H9 (cell line): Measurements from ENCODE around the gene SH2D1B. TPM values are rescaled to one million over a fixed set of nuclear protein-coding genes. Genes with fewer than 3 reads are reported as not detected.

Experiments
- DNase-seq: peaks from one replicate; pipeline ENCODE4 v3.0.0-alpha.2; 2017
- H2AFZ ChIP-seq: one replicate; pipeline ENCODE4 v1.6.1; 2013; ENCODE audit warnings: mild to moderate bottlenecking, low read length, control low read depth, moderate library complexity
- H2AK5ac ChIP-seq: 2 replicates; pipeline ENCODE4 v1.6.1; 2013; ENCODE audit warnings: low read length, control low read depth, mixed read lengths; ENCODE audit not compliant: insufficient read length
- H2BK120ac ChIP-seq: one replicate; pipeline ENCODE4 v1.6.1; 2013; ENCODE audit warnings: low read depth, mild to moderate bottlenecking, low read length, control low read depth, inconsistent platforms; ENCODE audit not compliant: poor library complexity, severe bottlenecking
- H2BK12ac ChIP-seq: 2 replicates; pipeline ENCODE4 v1.6.1; 2013; ENCODE audit warnings: low read length, control low read depth, mixed read lengths, low read depth; ENCODE audit not compliant: insufficient read length
- H2BK15ac ChIP-seq: 2 replicates; pipeline ENCODE4 v1.6.1; 2013; ENCODE audit warnings: low read depth, low read length, control low read depth
- H2BK20ac ChIP-seq: one replicate; pipeline ENCODE4 v1.6.1; 2013; ENCODE audit warnings: low read depth, mild to moderate bottlenecking, low read length, control low read depth, inconsistent platforms; ENCODE audit not compliant: poor library complexity, severe bottlenecking
- H2BK5ac ChIP-seq: 2 replicates; pipeline ENCODE4 v1.6.1; 2013; ENCODE audit warnings: low read length, control low read depth, mixed read lengths; ENCODE audit not compliant: insufficient read length
- H3K14ac ChIP-seq: 2 replicates; pipeline ENCODE4 v1.6.1; 2013; ENCODE audit warnings: low read length, control low read depth; ENCODE audit not compliant: insufficient read depth
- H3K18ac ChIP-seq: 2 replicates; pipeline ENCODE4 v1.6.1; 2013; ENCODE audit warnings: low read depth, mild to moderate bottlenecking, mixed read lengths, low read length, control low read depth; ENCODE audit not compliant: insufficient read length
- H3K23ac ChIP-seq: 2 replicates; pipeline ENCODE4 v1.6.1; 2013; ENCODE audit warnings: low read length, control low read depth, mixed read lengths, low read depth; ENCODE audit not compliant: insufficient read length
- H3K23me2 ChIP-seq: 2 replicates; pipeline ENCODE4 v1.6.1; 2013; ENCODE audit warnings: low read depth, mild to moderate bottlenecking, mixed read lengths, low read length, control low read depth; ENCODE audit not compliant: insufficient read length, poor library complexity, severe bottlenecking
- H3K27ac ChIP-seq: 2 replicates; pipeline ENCODE4 v1.5.1; 2013; ENCODE audit warnings: low read length, control low read depth, mixed read lengths, low read depth; ENCODE audit not compliant: insufficient read length
- H3K27me3 ChIP-seq: 2 replicates; pipeline ENCODE4 v1.6.1; 2013; ENCODE audit warnings: low read length, control low read depth, inconsistent platforms; ENCODE audit not compliant: insufficient read depth
- H3K4ac ChIP-seq: 2 replicates; pipeline ENCODE4 v1.6.1; 2013; ENCODE audit warnings: low read depth, mild to moderate bottlenecking, control low read depth, inconsistent platforms, low read length, moderate library complexity
- H3K4me1 ChIP-seq: 2 replicates; pipeline ENCODE4 v1.6.1; 2013; ENCODE audit warnings: low read length, control low read depth, inconsistent platforms; ENCODE audit not compliant: insufficient read depth
- H3K4me2 ChIP-seq: 2 replicates; pipeline ENCODE4 v1.6.1; 2013; ENCODE audit warnings: low read length, control low read depth, mixed read lengths; ENCODE audit not compliant: insufficient read length, insufficient read depth
- H3K56ac ChIP-seq: 2 replicates; pipeline ENCODE4 v1.6.1; 2013; ENCODE audit warnings: low read depth, mild to moderate bottlenecking, mixed read lengths, low read length, control low read depth; ENCODE audit not compliant: insufficient read length
- H3K79me1 ChIP-seq: 2 replicates; pipeline ENCODE4 v1.6.1; 2013; ENCODE audit warnings: low read depth, mild to moderate bottlenecking, moderate library complexity, low read length, control low read depth, inconsistent platforms; ENCODE audit not compliant: insufficient read depth, poor library complexity, severe bottlenecking
- H3K79me2 ChIP-seq: 2 replicates; pipeline ENCODE4 v1.6.1; 2013; ENCODE audit warnings: low read length, control low read depth, inconsistent platforms; ENCODE audit not compliant: insufficient read depth
- H3K9ac ChIP-seq: 2 replicates; pipeline ENCODE4 v1.6.1; 2013; ENCODE audit warnings: low read length, control low read depth, mixed read lengths; ENCODE audit not compliant: insufficient read length; ENCODE audit errors: extremely low read depth
- H3K9me3 ChIP-seq: one replicate; pipeline ENCODE4 v1.6.1; 2013; ENCODE audit warnings: low read depth, low read length, inconsistent platforms; ENCODE audit not compliant: control insufficient read depth
- H3T11ph ChIP-seq: one replicate; pipeline ENCODE4 v1.6.1; 2013; ENCODE audit warnings: mild to moderate bottlenecking, low read length, control low read depth, inconsistent platforms
- H4K20me1 ChIP-seq: one replicate; pipeline ENCODE4 v1.6.1; 2013; ENCODE audit not compliant: control insufficient read depth, insufficient read length, insufficient read depth
- H4K5ac ChIP-seq: 2 replicates; pipeline ENCODE4 v1.6.1; 2013; ENCODE audit warnings: low read depth, mild to moderate bottlenecking, mixed read lengths, low read length, control low read depth; ENCODE audit not compliant: insufficient read length
- H4K8ac ChIP-seq: replicated peaks from 2 replicates; pipeline ENCODE4 v1.6.1; 2013; ENCODE audit warnings: low read length, control low read depth, mixed read lengths, low read depth; ENCODE audit not compliant: insufficient read length
- H4K91ac ChIP-seq: 2 replicates; pipeline ENCODE4 v1.6.1; 2013; ENCODE audit warnings: low read depth, mild to moderate bottlenecking, moderate library complexity, mixed read lengths, low read length, control low read depth; ENCODE audit not compliant: insufficient read length
- H3K27ac Mint-ChIP-seq, 3 experiments: 2 replicates in 2 of 3; 3 replicates in 1 of 3; pipeline ENCODE4 v1.8.0; 2020 to 2021; ENCODE audit warnings: mixed read lengths in 3 of 3, mild to moderate bottlenecking in 1 of 3, moderate library complexity in 1 of 3
- H3K27me3 Mint-ChIP-seq: 2 replicates; pipeline ENCODE4 v1.8.0; 2021; ENCODE audit warnings: low read depth, mild to moderate bottlenecking, moderate library complexity, mixed read lengths
- H3K36me3 Mint-ChIP-seq, 3 experiments: 2 replicates in 2 of 3; 3 replicates in 1 of 3; pipeline ENCODE4 v1.8.0; 2020 to 2021; ENCODE audit warnings: low read depth in 3 of 3, mixed read lengths in 3 of 3; ENCODE audit not compliant: insufficient read depth in 1 of 3
- H3K4me1 Mint-ChIP-seq, 2 experiments: 2 replicates each; pipeline ENCODE4 v1.8.0; 2020; ENCODE audit warnings: mixed read lengths in 2 of 2
- H3K4me3 Mint-ChIP-seq, 2 experiments: 2 replicates in 1 of 2; 3 replicates in 1 of 2; pipeline ENCODE4 v1.8.0; 2020 to 2021; ENCODE audit warnings: mild to moderate bottlenecking in 2 of 2, mixed read lengths in 2 of 2, moderate library complexity in 1 of 2
- H3K9me3 Mint-ChIP-seq, 2 experiments: 2 replicates in 1 of 2; 3 replicates in 1 of 2; pipeline ENCODE4 v1.8.0; 2020; ENCODE audit warnings: mild to moderate bottlenecking in 2 of 2, mixed read lengths in 2 of 2, moderate library complexity in 1 of 2
- WGBS: extraction: QIAGEN DNeasy Blood & Tissue Kit; methylation state at CpG from one replicate; pipeline ENCODE4 v1.1.7; 2013; ENCODE audit warnings: missing lambda C conversion rate, low lambda C conversion rate, mixed read lengths; ENCODE audit not compliant: insufficient read length; ENCODE audit errors: extremely low coverage; 5-methylcytosine and 5-hydroxymethylcytosine counted together
- total RNA-seq: library from RNA; stranded (reverse); gene quantifications from 2 replicates; pipeline ENCODE4 v1.2.1, GENCODE V29; 2021
- TF ChIP-seq, protein P1 (sequence below): fragments of 200-600 bp; sonication (generic); conservative IDR thresholded peaks from 3 replicates; pipeline ENCODE4 v1.8.0; 2021; ENCODE audit warnings: antibody characterized with exemption, mild to moderate bottlenecking

Gene SH2D1B
- total RNA-seq, 1 experiment from 2014 or later, result not detected

GRCh38 chr1:162357681-162358266 lies 54.2 kb downstream of the SH2D1B start:
- H3K4me3 Mint-ChIP-seq, result no peak overlapping the region
- no peak overlapping the region for H3K18ac ChIP-seq
- H2BK20ac ChIP-seq, result no peak overlapping the region
- H3K36me3 Mint-ChIP-seq, result peaks cover 7 to 9% (median 9%) of the 10 kb centered on the region in 3 experiments; a peak in 5 of 7 replicates
- H4K8ac ChIP-seq, result no peak overlapping the region
- no peaks in the 10 kb centered on the region for H3K9me3 ChIP-seq
- H3K27ac Mint-ChIP-seq, result peak overlapping the region in 1 of 3 experiments; percentile 23; a peak in 2 of 7 replicates
- H4K5ac ChIP-seq, result no peak overlapping the region
- no peak overlapping the region for H3K4ac ChIP-seq
- H2AFZ ChIP-seq, result no peak overlapping the region
- H3K4me1 ChIP-seq, result peaks cover 4% of the 10 kb centered on the region; the same call in 1 of the 2 replicates
- H3K4me1 Mint-ChIP-seq, result peaks cover 12 to 14% of the 10 kb centered on the region in 2 experiments
- H3K27me3 Mint-ChIP-seq, result no peaks in the 10 kb centered on the region
- no peak overlapping the region for H4K91ac ChIP-seq
- H3K9me3 Mint-ChIP-seq, result no peaks in the 10 kb centered on the region
- no CpG with 5 or more reads among the region's 5 CpGs for WGBS
- TF ChIP-seq, protein P1, sequence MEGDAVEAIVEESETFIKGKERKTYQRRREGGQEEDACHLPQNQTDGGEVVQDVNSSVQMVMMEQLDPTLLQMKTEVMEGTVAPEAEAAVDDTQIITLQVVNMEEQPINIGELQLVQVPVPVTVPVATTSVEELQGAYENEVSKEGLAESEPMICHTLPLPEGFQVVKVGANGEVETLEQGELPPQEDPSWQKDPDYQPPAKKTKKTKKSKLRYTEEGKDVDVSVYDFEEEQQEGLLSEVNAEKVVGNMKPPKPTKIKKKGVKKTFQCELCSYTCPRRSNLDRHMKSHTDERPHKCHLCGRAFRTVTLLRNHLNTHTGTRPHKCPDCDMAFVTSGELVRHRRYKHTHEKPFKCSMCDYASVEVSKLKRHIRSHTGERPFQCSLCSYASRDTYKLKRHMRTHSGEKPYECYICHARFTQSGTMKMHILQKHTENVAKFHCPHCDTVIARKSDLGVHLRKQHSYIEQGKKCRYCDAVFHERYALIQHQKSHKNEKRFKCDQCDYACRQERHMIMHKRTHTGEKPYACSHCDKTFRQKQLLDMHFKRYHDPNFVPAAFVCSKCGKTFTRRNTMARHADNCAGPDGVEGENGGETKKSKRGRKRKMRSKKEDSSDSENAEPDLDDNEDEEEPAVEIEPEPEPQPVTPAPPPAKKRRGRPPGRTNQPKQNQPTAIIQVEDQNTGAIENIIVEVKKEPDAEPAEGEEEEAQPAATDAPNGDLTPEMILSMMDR, result peak; percentile 81
- no peak overlapping the region for H3K14ac ChIP-seq
- no peak overlapping the region for H2AK5ac ChIP-seq
- no peak overlapping the region for H3K56ac ChIP-seq
- H3K9ac ChIP-seq, result no peak overlapping the region
- H3K27ac ChIP-seq, result no peak overlapping the region
- peak; percentile 41 for DNase-seq
- H3K23ac ChIP-seq, result no peak overlapping the region
- no peak overlapping the region for H2BK5ac ChIP-seq
- H3T11ph ChIP-seq, result no peak overlapping the region
- no peaks in the 10 kb centered on the region for H3K79me1 ChIP-seq
- no peak overlapping the region for H2BK15ac ChIP-seq
- H2BK12ac ChIP-seq, result no peak overlapping the region
- no peak overlapping the region for H3K4me2 ChIP-seq
- no peak overlapping the region for H2BK120ac ChIP-seq
- no peaks in the 10 kb centered on the region for H3K27me3 ChIP-seq
- no peaks in the 10 kb centered on the region for H3K79me2 ChIP-seq
- no peaks in the 10 kb centered on the region for H4K20me1 ChIP-seq
- no peaks in the 10 kb centered on the region for H3K23me2 ChIP-seq
